Endothelial cell of umbilical vein (primary cell): ENCODE measurements around the gene SAMD9L. TPM values are rescaled to one million over a fixed set of nuclear protein-coding genes. Genes with fewer than 3 reads are reported as not detected.

Experiments used
- BruUV-seq: library from RNA; stranded (reverse); fragments of 400-500 nt; replicated peaks from 2 replicates; lab custom pipeline; 2021; lab: Mats Ljungman, UMichigan
- CTCF ChIA-PET: fragments of 300-600, 350-600 bp; sonication (Branson Sonifier 250); formaldehyde crosslinking; loops from one replicate; lab custom pipeline; 2021; ENCODE audit warnings: antibody characterized with exemption, inconsistent platforms; lab: Charles Lee
- POLR2A ChIA-PET: fragments of 300-600, 350-600 bp; sonication (Branson Sonifier 250); formaldehyde crosslinking; loops from one replicate; lab custom pipeline; 2021; ENCODE audit warnings: antibody characterized with exemption, inconsistent platforms; lab: Charles Lee
- DNase-seq: peaks from one replicate; pipeline ENCODE4 v3.0.0-alpha.2; 2011; ENCODE audit warnings: low read depth, low spot score
- FAIRE-seq: peaks from 2 replicates; lab custom pipeline; 2011; peaks lifted over from hg19 to GRCh38; lab: Jason Lieb, UNC
- H2AFZ ChIP-seq: 2 replicates; pipeline ENCODE4 v1.6.0; 2012; ENCODE audit warnings: low read depth, low read length, control low read depth, inconsistent platforms
- H3K27ac ChIP-seq: 2 replicates; pipeline ENCODE4 v1.5.1; 2011; ENCODE audit warnings: low read depth, mild to moderate bottlenecking, control low read depth, low read length, moderate library complexity; ENCODE audit not compliant: insufficient read depth
- H3K27me3 ChIP-seq, 2 experiments: 2 replicates each; pipeline versions ENCODE4 v1.6.0 to v1.6.1; 2011; ENCODE audit warnings: low read length in 2 of 2, mixed read lengths in 1 of 2; ENCODE audit not compliant: control insufficient read depth in 2 of 2, insufficient read depth in 2 of 2
- H3K36me3 ChIP-seq, 2 experiments: 2 replicates in 1 of 2; 3 replicates in 1 of 2; pipeline ENCODE4 v1.5.1; 2011; ENCODE audit warnings: low read length in 2 of 2, mild to moderate bottlenecking in 1 of 2, moderate library complexity in 1 of 2; ENCODE audit not compliant: control insufficient read depth in 2 of 2, insufficient read depth in 2 of 2; ENCODE audit errors: extremely low read depth in 1 of 2
- H3K4me1 ChIP-seq: 3 replicates; pipeline ENCODE4 v1.5.1; 2011; ENCODE audit warnings: mild to moderate bottlenecking, low read length; ENCODE audit not compliant: control insufficient read depth, insufficient read depth; ENCODE audit errors: extremely low read depth
- H3K4me2 ChIP-seq: 2 replicates; pipeline ENCODE4 v1.6.1; 2011; ENCODE audit warnings: low read length, control low read depth, mixed read lengths; ENCODE audit not compliant: insufficient read depth
- H3K4me3 ChIP-seq, 3 experiments: fragments of 200-600 bp in 1 of 3; sonication (generic), shearing (Covaris generic) in 1 of 3; replicated peaks in 1 of 3; 2 replicates each; pipeline ENCODE4 v1.5.1; 2011 to 2016; ENCODE audit warnings: control low read depth in 3 of 3, low read length in 3 of 3, mild to moderate bottlenecking in 2 of 3, inconsistent platforms in 1 of 3, low read depth in 1 of 3, moderate library complexity in 1 of 3; ENCODE audit not compliant: insufficient read depth in 1 of 3
- H3K79me2 ChIP-seq: 2 replicates; pipeline ENCODE4 v1.6.0; 2012; ENCODE audit warnings: low read length, inconsistent platforms; ENCODE audit not compliant: control insufficient read depth, insufficient read depth
- H3K9ac ChIP-seq: replicated peaks from 2 replicates; pipeline ENCODE3; 2011; ENCODE audit warnings: low read length, control low read depth; ENCODE audit not compliant: insufficient read depth; ENCODE audit errors: extremely low read depth
- H3K9me1 ChIP-seq: replicated peaks from 3 replicates; pipeline ENCODE4 v1.6.0; 2011; ENCODE audit warnings: mild to moderate bottlenecking, low read length; ENCODE audit not compliant: control insufficient read depth, insufficient read depth; ENCODE audit errors: extremely low read depth
- H3K9me3 ChIP-seq: replicated peaks from 2 replicates; pipeline ENCODE4 v1.5.1; 2012; ENCODE audit warnings: low read length, inconsistent platforms; ENCODE audit not compliant: control insufficient read depth, insufficient read depth
- H4K20me1 ChIP-seq: replicated peaks from 2 replicates; pipeline ENCODE3; 2011; ENCODE audit warnings: mild to moderate bottlenecking, low read length; ENCODE audit not compliant: control insufficient read depth, insufficient read depth; ENCODE audit errors: extremely low read depth
- CTCF ChIP-seq, 2 donors: IDR thresholded peaks; 1 replicate in 1 of 2; 2 replicates in 1 of 2; pipeline ENCODE4 v1.5.1; 2011; ENCODE audit warnings: low read length in 2 of 2, mild to moderate bottlenecking in 2 of 2, moderate library complexity in 2 of 2, control low read depth in 1 of 2, inconsistent platforms in 1 of 2, low read depth in 1 of 2; ENCODE audit not compliant: insufficient read depth in 1 of 2; ENCODE audit errors: extremely low read depth in 1 of 2
- EZH2 ChIP-seq: IDR thresholded peaks from 2 replicates; pipeline ENCODE4 v1.6.1; 2012; ENCODE audit warnings: borderline replicate concordance, low read depth, mild to moderate bottlenecking, moderate library complexity, low read length, inconsistent platforms; ENCODE audit not compliant: severe bottlenecking
- GATA2 ChIP-seq: IDR thresholded peaks from 2 replicates; pipeline ENCODE4 v1.7.0; 2011; ENCODE audit warnings: low read depth, mild to moderate bottlenecking, moderate library complexity, mixed read lengths, low read length; ENCODE audit not compliant: insufficient read length, insufficient read depth
- JUN ChIP-seq: IDR thresholded peaks from 2 replicates; pipeline ENCODE4 v1.6.1; 2011; ENCODE audit warnings: borderline replicate concordance, low read depth; ENCODE audit not compliant: insufficient read length, insufficient read depth
- MYC ChIP-seq: IDR thresholded peaks from one replicate; pipeline ENCODE4 v1.6.1; 2011; ENCODE audit warnings: mild to moderate bottlenecking, low read depth, low read length
- POLR2A ChIP-seq: IDR thresholded peaks from 2 replicates; pipeline ENCODE4 v1.6.1; 2012; ENCODE audit warnings: low read depth, mild to moderate bottlenecking, control low read depth, low read length
- dilution Hi-C: fragments of 300-500 bp; cut with MboI; formaldehyde crosslinking; loops from one replicate; pipeline ENCODE4 v1.15.0; 2019; ENCODE audit warnings: low sequenced_read_pairs; ENCODE audit not compliant: extremely low pct_ligation_motif_present
- intact Hi-C: fragments of 100-400 bp; cut with micrococcal nuclease; formaldehyde crosslinking; loops from one replicate; pipeline ENCODE4 v1.10.0; 2022
- polyA plus RNA-seq, 4 experiments: library from polyadenylated mRNA; depleted of rRNA in 3 of 4; stranded (reverse) in 3 of 4; unstranded in 1 of 4; fragments of >200 nt; gene quantifications; 2 replicates each; pipeline versions ENCODE4 v1.2.1 to v1.2.3, GENCODE V29; 2011 to 2012; ENCODE audit warnings: missing spikeins in 1 of 4
- total RNA-seq: library from RNA; stranded (reverse); gene quantifications from 2 replicates; pipeline ENCODE4 v1.2.3, GENCODE V29; 2021

SAMD9L gene
- total and polyA plus RNA-seq, 2 donors (not counting 3 experiments of a cell fraction or from before 2014, with no cell fraction given): 2.7 to 14.9 TPM

DNA sequence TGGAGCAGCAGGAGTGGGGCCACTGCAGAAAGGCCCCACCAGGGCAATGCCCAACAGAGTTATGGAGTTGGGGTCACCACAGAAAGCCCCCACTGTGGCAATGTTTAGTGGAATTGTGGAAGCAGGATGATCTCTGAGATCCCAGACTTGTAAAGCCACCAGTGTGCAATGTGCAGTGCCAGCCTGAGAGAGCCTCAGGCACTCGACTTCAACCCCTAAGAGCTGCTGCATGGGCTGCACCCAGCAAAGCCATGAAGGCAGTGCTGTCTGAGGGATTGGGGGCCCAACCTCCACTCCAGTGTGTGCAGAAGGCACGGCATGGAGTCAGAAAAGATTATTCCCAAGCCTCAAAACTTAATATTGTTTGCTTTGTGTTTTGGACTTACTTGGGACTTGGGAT, 50.8 kb downstream of the SAMD9L start:
- ChIA-PET CTCF (no interaction called here), POLR2A (no interaction called here)
- Histone ChIP-seq H3K79me2 (no peaks in the 10 kb centered on the region), H3K4me2 (no peak overlapping the region), H3K27ac (no peak overlapping the region), H3K36me3 (no peaks in the 10 kb centered on the region), H3K4me1 (no peaks in the 10 kb centered on the region), H4K20me1 (no peaks in the 10 kb centered on the region), H2AFZ (no peak overlapping the region), H3K4me3 (no peak overlapping the region), H3K9me1 (no peaks in the 10 kb centered on the region), H3K27me3 (peaks cover 2 to 11% of the 10 kb centered on the region in 2 experiments), H3K9me3 (no peaks in the 10 kb centered on the region), H3K9ac (no peak overlapping the region)
- DNase-seq (no peak), FAIRE-seq (no peak)
- BruUV-seq: no TSS peak
- no peak for TF ChIP-seq EZH2
- no peak for TF ChIP-seq GATA2
- no peak for TF ChIP-seq POLR2A
- no peak for TF ChIP-seq CTCF (IDR thresholded peaks at IDR 0.05; ENCODE audit: extremely low read depth in 1 of 2, insufficient read depth in 1 of 2, low read depth in 1 of 2, low read length in 2 of 2)
- no peak for TF ChIP-seq MYC
- TF ChIP-seq JUN: no peak
- intact Hi-C loops: no loop called here
- dilution Hi-C loops: no loop called here
